Measurements from ENCODE around the gene SERPINA1.

SERPINA1 gene

GRCh38 chr14:94380225-94381148 lies 7.9 kb downstream of the SERPINA1 start:
- no peak for TF ChIP-seq REST (IDR thresholded peaks at IDR 0.05; ENCODE audit: insufficient read depth in 1 of 2, low read depth in 2 of 2, low read length in 2 of 2)
- no peak for TF ChIP-seq FOXP2 (optimal IDR thresholded peaks at IDR 0.05; ENCODE audit: borderline replicate concordance, extremely low read depth, extremely low read length, insufficient read depth)
- TF ChIP-seq SIN3A (IDR thresholded peaks at IDR 0.05; ENCODE audit: borderline replicate concordance, insufficient read depth, low read length) = no peak
- no peak for TF ChIP-seq POLR2AphosphoS5 (IDR thresholded peaks at IDR 0.05; ENCODE audit: low read depth, low read length)
- TF ChIP-seq TAF1 (IDR thresholded peaks at IDR 0.05; ENCODE audit: borderline replicate concordance, insufficient read depth, low read length) = no peak

- TF ChIP-seq FOXP2 (optimal IDR thresholded peaks at IDR 0.05; ENCODE audit: borderline replicate concordance, extremely low read depth, extremely low read length, insufficient read depth) = no peak
- no peak for TF ChIP-seq POLR2AphosphoS5 (IDR thresholded peaks at IDR 0.05; ENCODE audit: low read depth, low read length)
- TF ChIP-seq SIN3A (IDR thresholded peaks at IDR 0.05; ENCODE audit: borderline replicate concordance, insufficient read depth, low read length) = no peak
- no peak for TF ChIP-seq REST (IDR thresholded peaks at IDR 0.05; ENCODE audit: insufficient read depth in 1 of 2, low read depth in 2 of 2, low read length in 2 of 2)
- no peak for TF ChIP-seq TAF1 (IDR thresholded peaks at IDR 0.05; ENCODE audit: borderline replicate concordance, insufficient read depth, low read length)
Observed at GRCh38 chr14:94379291-94380224, 8.8 kb downstream of the SERPINA1 start.

- TF ChIP-seq SIN3A (IDR thresholded peaks at IDR 0.05; ENCODE audit: borderline replicate concordance, insufficient read depth, low read length) (no peak), FOXP2 (optimal IDR thresholded peaks at IDR 0.05; ENCODE audit: borderline replicate concordance, extremely low read depth, extremely low read length, insufficient read depth) (no peak), REST (IDR thresholded peaks at IDR 0.05; ENCODE audit: insufficient read depth in 1 of 2, low read depth in 2 of 2, low read length in 2 of 2) (no peak), TAF1 (IDR thresholded peaks at IDR 0.05; ENCODE audit: borderline replicate concordance, insufficient read depth, low read length) (no peak), POLR2AphosphoS5 (IDR thresholded peaks at IDR 0.05; ENCODE audit: low read depth, low read length) (no peak)
Observed at GRCh38 chr14:94378527-94379290, 9.7 kb downstream of the SERPINA1 start.

GRCh38 chr14:94377866-94378470 lies 10.4 kb downstream of the SERPINA1 start:
- TF ChIP-seq SIN3A (IDR thresholded peaks at IDR 0.05; ENCODE audit: borderline replicate concordance, insufficient read depth, low read length) = no peak
- no peak for TF ChIP-seq POLR2AphosphoS5 (IDR thresholded peaks at IDR 0.05; ENCODE audit: low read depth, low read length)
- TF ChIP-seq REST (IDR thresholded peaks at IDR 0.05; ENCODE audit: insufficient read depth in 1 of 2, low read depth in 2 of 2, low read length in 2 of 2) = no peak
- no peak for TF ChIP-seq FOXP2 (optimal IDR thresholded peaks at IDR 0.05; ENCODE audit: borderline replicate concordance, extremely low read depth, extremely low read length, insufficient read depth)
- no peak for TF ChIP-seq TAF1 (IDR thresholded peaks at IDR 0.05; ENCODE audit: borderline replicate concordance, insufficient read depth, low read length)

Data from PFSK-1 (cell line).